MM.1S (cell line): ENCODE results near the gene LIME1.

Experiments
- DNase-seq: peaks from one replicate; pipeline ENCODE4 v3.0.0-alpha.2; 2015
- H2AFZ ChIP-seq: fragments of 300-600 bp; sonication (generic); 2 replicates; pipeline ENCODE4 v1.6.0; 2016; ENCODE audit warnings: antibody characterized with exemption, low read length
- H3F3A ChIP-seq: fragments of 300-600 bp; sonication (generic); 2 replicates; pipeline ENCODE4 v1.6.1; 2016; ENCODE audit warnings: mild to moderate bottlenecking, antibody characterized with exemption, low read length, moderate library complexity, mixed read lengths; ENCODE audit not compliant: insufficient read depth
- H3K27ac ChIP-seq: fragments of 300-600 bp; sonication (generic); 2 replicates; pipeline ENCODE4 v1.5.1; 2016; ENCODE audit warnings: mild to moderate bottlenecking, low read length
- H3K27me3 ChIP-seq: fragments of 300-600 bp; sonication (generic); replicated peaks from 2 replicates; pipeline ENCODE4 v1.6.0; 2016; ENCODE audit warnings: low read length; ENCODE audit not compliant: insufficient read depth
- H3K36me3 ChIP-seq: fragments of 300-600 bp; sonication (generic); replicated peaks from 2 replicates; pipeline ENCODE4 v1.6.1; 2016; ENCODE audit warnings: mild to moderate bottlenecking, low read length, mixed read lengths; ENCODE audit not compliant: insufficient read depth
- H3K4me1 ChIP-seq: fragments of 300-600 bp; sonication (generic); 2 replicates; pipeline ENCODE4 v1.6.1; 2016; ENCODE audit warnings: low read length, mixed read lengths
- H3K4me2 ChIP-seq: fragments of 300-600 bp; sonication (generic); 2 replicates; pipeline ENCODE4 v1.6.0; 2016; ENCODE audit warnings: low read depth, low read length
- H3K4me3 ChIP-seq: fragments of 300-600 bp; sonication (generic); 2 replicates; pipeline ENCODE4 v1.5.1; 2016; ENCODE audit warnings: low read length, mixed read lengths
- H3K79me2 ChIP-seq: fragments of 300-600 bp; sonication (generic); 2 replicates; pipeline ENCODE4 v1.6.1; 2016; ENCODE audit warnings: mixed run types, low read length, mixed read lengths
- H3K9ac ChIP-seq: fragments of 300-600 bp; sonication (generic); 2 replicates; pipeline ENCODE4 v1.6.1; 2016; ENCODE audit warnings: low read length, mixed read lengths
- H3K9me2 ChIP-seq: fragments of 300-600 bp; sonication (generic); replicated peaks from 2 replicates; pipeline ENCODE4 v1.6.1; 2016; ENCODE audit warnings: mild to moderate bottlenecking, low read length, mixed read lengths; ENCODE audit not compliant: insufficient read depth
- H3K9me3 ChIP-seq: fragments of 300-600 bp; sonication (generic); replicated peaks from 2 replicates; pipeline ENCODE4 v1.6.1; 2016; ENCODE audit warnings: mild to moderate bottlenecking, low read length, mixed read lengths; ENCODE audit not compliant: insufficient read depth
- H4K20me1 ChIP-seq: fragments of 300-600 bp; sonication (generic); 2 replicates; pipeline ENCODE4 v1.6.1; 2016; ENCODE audit warnings: mild to moderate bottlenecking, low read length, moderate library complexity, mixed read lengths; ENCODE audit not compliant: insufficient read depth
- EZH2 ChIP-seq: fragments of 300-600 bp; sonication (generic); optimal IDR thresholded peaks from 2 replicates; pipeline ENCODE3; 2017; ENCODE audit warnings: low read depth, mild to moderate bottlenecking, antibody characterized with exemption, low read length, mixed read lengths
- EZH2phosphoT487 ChIP-seq: fragments of 300-600 bp; sonication (generic); IDR thresholded peaks from 2 replicates; pipeline ENCODE4 v1.6.1; 2018; ENCODE audit warnings: antibody characterized with exemption, low read length
- TF ChIP-seq, protein P1 (sequence below): fragments of 300-600 bp; sonication (generic); IDR thresholded peaks from 2 replicates; pipeline ENCODE4 v1.5.1; 2016; ENCODE audit warnings: antibody characterized with exemption, low read length, mixed read lengths

The LIME1 gene

DNA sequence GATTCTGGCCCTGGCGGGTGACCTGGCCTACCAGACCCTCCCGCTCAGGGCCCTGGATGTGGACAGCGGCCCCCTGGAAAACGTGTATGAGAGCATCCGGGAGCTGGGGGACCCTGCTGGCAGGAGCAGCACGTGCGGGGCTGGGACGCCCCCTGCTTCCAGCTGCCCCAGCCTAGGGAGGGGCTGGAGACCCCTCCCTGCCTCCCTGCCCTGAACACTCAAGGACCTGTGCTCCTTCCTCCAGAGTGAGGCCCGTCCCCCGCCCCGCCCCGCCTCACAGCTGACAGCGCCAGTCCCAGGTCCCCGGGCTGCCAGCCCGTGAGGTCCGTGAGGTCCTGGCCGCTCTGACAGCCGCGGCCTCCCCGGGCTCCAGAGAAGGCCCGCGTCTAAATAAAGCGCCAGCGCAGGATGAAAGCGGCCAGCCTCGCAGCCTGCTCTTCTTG is 2.2 kb downstream of the LIME1 start:
- no peaks in the 10 kb centered on the region for H3K9me2 ChIP-seq
- peak overlapping the region; percentile 86 for H3K4me3 ChIP-seq
- H2AFZ ChIP-seq = no peak overlapping the region
- DNase-seq = peak; percentile 74
- H3F3A ChIP-seq = peaks cover 20% of the 10 kb centered on the region
- H3K4me1 ChIP-seq = peaks cover 12% of the 10 kb centered on the region
- peaks cover 47% of the 10 kb centered on the region for H3K79me2 ChIP-seq
- peak overlapping the region; percentile 99 for H3K4me2 ChIP-seq
- no peaks in the 10 kb centered on the region for H3K27me3 ChIP-seq
- peak overlapping the region; percentile 59; the same call in 1 of the 2 replicates for H3K27ac ChIP-seq
- H3K9me3 ChIP-seq = no peaks in the 10 kb centered on the region
- peak overlapping the region; percentile 54 for H3K9ac ChIP-seq
- TF ChIP-seq EZH2 = no peak
- TF ChIP-seq, protein P1, sequence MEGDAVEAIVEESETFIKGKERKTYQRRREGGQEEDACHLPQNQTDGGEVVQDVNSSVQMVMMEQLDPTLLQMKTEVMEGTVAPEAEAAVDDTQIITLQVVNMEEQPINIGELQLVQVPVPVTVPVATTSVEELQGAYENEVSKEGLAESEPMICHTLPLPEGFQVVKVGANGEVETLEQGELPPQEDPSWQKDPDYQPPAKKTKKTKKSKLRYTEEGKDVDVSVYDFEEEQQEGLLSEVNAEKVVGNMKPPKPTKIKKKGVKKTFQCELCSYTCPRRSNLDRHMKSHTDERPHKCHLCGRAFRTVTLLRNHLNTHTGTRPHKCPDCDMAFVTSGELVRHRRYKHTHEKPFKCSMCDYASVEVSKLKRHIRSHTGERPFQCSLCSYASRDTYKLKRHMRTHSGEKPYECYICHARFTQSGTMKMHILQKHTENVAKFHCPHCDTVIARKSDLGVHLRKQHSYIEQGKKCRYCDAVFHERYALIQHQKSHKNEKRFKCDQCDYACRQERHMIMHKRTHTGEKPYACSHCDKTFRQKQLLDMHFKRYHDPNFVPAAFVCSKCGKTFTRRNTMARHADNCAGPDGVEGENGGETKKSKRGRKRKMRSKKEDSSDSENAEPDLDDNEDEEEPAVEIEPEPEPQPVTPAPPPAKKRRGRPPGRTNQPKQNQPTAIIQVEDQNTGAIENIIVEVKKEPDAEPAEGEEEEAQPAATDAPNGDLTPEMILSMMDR = no peak
- no peak for TF ChIP-seq EZH2phosphoT487
- H4K20me1 ChIP-seq = no peaks in the 10 kb centered on the region
- no peaks in the 10 kb centered on the region for H3K36me3 ChIP-seq

- Histone ChIP-seq H2AFZ (no peak within 1 kb of the TSS), H3K9ac (peak within 1 kb of the TSS; percentile 54), H3K9me3 (no peaks in the 10 kb centered on the region), H3K36me3 (no peaks in the 10 kb centered on the region), H3K27ac (peak within 1 kb of the TSS; percentile 59; the same call in 1 of the 2 replicates), H3K4me2 (peak within 1 kb of the TSS; percentile 99), H3F3A (peaks cover 20% of the 10 kb centered on the region), H4K20me1 (no peaks in the 10 kb centered on the region), H3K9me2 (no peaks in the 10 kb centered on the region), H3K27me3 (no peaks in the 10 kb centered on the region), H3K4me3 (peak within 1 kb of the TSS; percentile 86), H3K79me2 (peaks cover 40% of the 10 kb centered on the region), H3K4me1 (peaks cover 12% of the 10 kb centered on the region)
- TF ChIP-seq, protein P1 = no peak
- TF ChIP-seq EZH2 (no peak), EZH2phosphoT487 (no peak)
- DNase-seq = peak; percentile 90
These were observed 2.9 kb downstream of the LIME1 start, which contains the start of gene SLC2A4RG for GRCh38 chr20:63739130-63740069. TSS of gene SLC2A4RG (plus strand) at chr20:63739776. CDS start at chr20:63739913, 137 bp downstream.

DNA sequence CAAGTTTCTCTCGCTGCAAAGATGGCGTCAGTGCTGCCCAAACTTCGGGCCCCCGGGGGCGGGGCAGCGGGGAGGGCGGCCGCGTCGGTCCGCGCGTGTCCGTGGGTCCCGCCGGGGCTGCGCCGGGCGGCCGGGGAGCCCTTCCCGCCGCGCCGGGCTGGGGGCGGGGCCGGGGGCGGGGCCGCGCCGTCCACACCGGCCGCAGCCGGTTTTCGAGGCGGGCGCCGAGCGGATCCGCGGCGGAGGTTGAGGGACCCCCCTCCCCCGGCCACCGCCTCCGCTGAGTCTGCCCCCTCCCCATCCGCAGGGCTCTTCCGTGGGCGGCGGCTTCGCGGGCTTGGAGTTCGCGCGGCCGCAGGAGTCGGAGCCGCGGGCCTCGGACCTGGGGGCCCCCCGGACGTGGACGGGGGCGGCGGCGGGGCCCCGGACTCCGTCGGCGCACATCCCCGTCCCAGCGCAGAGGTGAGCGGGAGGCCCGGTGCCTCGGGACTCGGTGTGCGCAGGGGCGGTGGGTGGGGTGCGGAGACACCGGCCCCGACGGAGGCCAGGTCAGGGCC is 3.7 kb downstream of the LIME1 start:
- H3F3A ChIP-seq = peaks cover 20% of the 10 kb centered on the region
- H3K27ac ChIP-seq = no peak overlapping the region
- no peak for DNase-seq
- H3K9me2 ChIP-seq = no peaks in the 10 kb centered on the region
- no peak overlapping the region for H3K4me3 ChIP-seq
- H3K9ac ChIP-seq = no peak overlapping the region
- TF ChIP-seq EZH2phosphoT487 = no peak
- TF ChIP-seq EZH2 = no peak
- TF ChIP-seq, protein P1 = no peak
- no peak overlapping the region for H2AFZ ChIP-seq
- peaks cover 12% of the 10 kb centered on the region for H3K4me1 ChIP-seq
- H3K9me3 ChIP-seq = no peaks in the 10 kb centered on the region
- H3K79me2 ChIP-seq = peaks cover 32% of the 10 kb centered on the region
- H4K20me1 ChIP-seq = no peaks in the 10 kb centered on the region
- no peak overlapping the region for H3K4me2 ChIP-seq
- H3K27me3 ChIP-seq = no peaks in the 10 kb centered on the region
- H3K36me3 ChIP-seq = no peaks in the 10 kb centered on the region
